ENCODE data around the gene ECI2. TPM values are rescaled to one million over a fixed set of nuclear protein-coding genes. Genes with fewer than 3 reads are reported as not detected.
"Not testable (repeated sequence)": the region's sequence is repeated elsewhere in the genome, so short reads cannot be mapped to it uniquely, and the experiment has no call there.

ECI2 gene
- total RNA-seq, 4 donors from 2014 or later, result 23.9 to 87.9 (median 50.7) TPM

GRCh38 chr6:4101298-4101697 is 34.1 kb downstream of the ECI2 start:
- Histone ChIP-seq H3K4me1 (peaks cover 0 to 6% (median 0%) of the 10 kb centered on the region in 4 donors), H3K36me3 (no peaks in the 10 kb centered on the region), H3K27me3 (no peaks in the 10 kb centered on the region), H3K27ac (no peak overlapping the region), H3K4me3 (no peak overlapping the region), H3K9me3 (no peaks in the 10 kb centered on the region)
- TF ChIP-seq CTCF (IDR thresholded peaks at IDR 0.05), result no peak
- no peak for TF ChIP-seq POLR2A (IDR thresholded peaks at IDR 0.05)
- DNase-seq, result no peak

GRCh38 chr6:4100655-4101054 is 34.7 kb downstream of the ECI2 start:
- TF ChIP-seq POLR2A (IDR thresholded peaks at IDR 0.05) (no peak), CTCF (IDR thresholded peaks at IDR 0.05) (no peak)
- H3K9me3 ChIP-seq, result no peaks in the 10 kb centered on the region
- no peaks in the 10 kb centered on the region for H3K36me3 ChIP-seq
- DNase-seq, result no peak
- no peak overlapping the region for H3K27ac ChIP-seq
- no peak overlapping the region for H3K4me3 ChIP-seq
- H3K4me1 ChIP-seq, result peaks cover 0 to 6% (median 0%) of the 10 kb centered on the region in 4 donors
- H3K27me3 ChIP-seq, result no peaks in the 10 kb centered on the region

- DNase-seq, result no peak
- no peaks in the 10 kb centered on the region for H3K4me1 ChIP-seq
- no peak overlapping the region for H3K27ac ChIP-seq
- no peaks in the 10 kb centered on the region for H3K27me3 ChIP-seq
- H3K4me3 ChIP-seq, result no peak overlapping the region
- TF ChIP-seq CTCF (IDR thresholded peaks at IDR 0.05) (no peak), POLR2A (IDR thresholded peaks at IDR 0.05) (no peak)
- H3K9me3 ChIP-seq, result no peaks in the 10 kb centered on the region
- H3K36me3 ChIP-seq, result no peaks in the 10 kb centered on the region
These were observed 42.1 kb downstream of the ECI2 start for GRCh38 chr6:4093288-4093687.

- Histone ChIP-seq H3K27me3 (no peaks in the 10 kb centered on the region), H3K27ac (peak overlapping the region in 1 of 4 donors; percentile 60), H3K4me1 (no peaks in the 10 kb centered on the region), H3K4me3 (no peak overlapping the region), H3K9me3 (no peaks in the 10 kb centered on the region), H3K36me3 (no peaks in the 10 kb centered on the region)
- DNase-seq, result peak in 2 of 3 donors; percentile 66 to 79
- TF ChIP-seq CTCF (IDR thresholded peaks at IDR 0.05) (no peak), POLR2A (IDR thresholded peaks at IDR 0.05) (no peak)
These were observed 43.4 kb downstream of the ECI2 start for GRCh38 chr6:4091941-4092340.

- not testable (repeated sequence) for H3K4me3 ChIP-seq, H3K27ac ChIP-seq, DNase-seq, H3K36me3 ChIP-seq, H3K27me3 ChIP-seq, H3K9me3 ChIP-seq, H3K4me1 ChIP-seq
These were observed 45.3 kb downstream of the ECI2 start for GRCh38 chr6:4090043-4090442.

- no peak overlapping the region for H3K4me3 ChIP-seq
- DNase-seq, result no peak
- H3K4me1 ChIP-seq, result no peaks in the 10 kb centered on the region
- no peaks in the 10 kb centered on the region for H3K27me3 ChIP-seq
- H3K9me3 ChIP-seq, result no peaks in the 10 kb centered on the region
- H3K36me3 ChIP-seq, result no peaks in the 10 kb centered on the region
- H3K27ac ChIP-seq, result peak overlapping the region in 3 of 4 donors; percentile 4 to 67 (median 31)
- no peak for TF ChIP-seq CTCF (IDR thresholded peaks at IDR 0.05)
- no peak for TF ChIP-seq POLR2A (IDR thresholded peaks at IDR 0.05)
These were observed 46.7 kb downstream of the ECI2 start for GRCh38 chr6:4088704-4089103.

All from Peyer's patch (tissue), 4 donors.